ENCODE data around the gene BMPR2.

Gene BMPR2

DNA sequence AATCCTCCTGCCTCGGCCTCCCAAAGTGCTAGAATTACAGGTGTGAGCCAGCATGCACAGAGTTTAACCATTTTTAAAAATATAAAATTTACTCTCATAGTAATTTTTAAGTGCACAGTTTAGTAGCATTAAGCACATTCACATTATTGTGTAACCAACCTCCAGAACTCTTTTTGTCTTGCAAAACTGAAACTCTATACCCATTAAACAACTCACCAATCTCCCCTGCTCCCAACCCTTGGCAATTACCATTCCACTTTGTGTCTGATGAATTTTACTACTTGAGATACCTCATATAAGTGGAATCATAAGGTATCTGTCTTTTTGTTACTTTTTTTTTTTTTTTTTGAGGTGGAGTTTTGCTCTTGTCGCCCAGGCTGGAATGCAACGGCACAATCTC is 112.5 kb downstream of the BMPR2 start:
- TF ChIP-seq, protein P1, sequence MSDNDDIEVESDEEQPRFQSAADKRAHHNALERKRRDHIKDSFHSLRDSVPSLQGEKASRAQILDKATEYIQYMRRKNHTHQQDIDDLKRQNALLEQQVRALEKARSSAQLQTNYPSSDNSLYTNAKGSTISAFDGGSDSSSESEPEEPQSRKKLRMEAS (IDR thresholded peaks at IDR 0.05): no peak
- TF ChIP-seq FOXM1 (IDR thresholded peaks at IDR 0.05; ENCODE audit: borderline replicate concordance, low read depth) (no peak), TCF12 (IDR thresholded peaks at IDR 0.05; ENCODE audit: low read depth) (no peak), CEBPB (IDR thresholded peaks at IDR 0.05) (no peak), CREB1 (IDR thresholded peaks at IDR 0.05; ENCODE audit: low read depth) (no peak), YY1 (IDR thresholded peaks at IDR 0.05; ENCODE audit: low read depth) (no peak), NFIC (IDR thresholded peaks at IDR 0.05) (no peak), RAD21 (IDR thresholded peaks at IDR 0.05; ENCODE audit: low read depth) (no peak)

DNA sequence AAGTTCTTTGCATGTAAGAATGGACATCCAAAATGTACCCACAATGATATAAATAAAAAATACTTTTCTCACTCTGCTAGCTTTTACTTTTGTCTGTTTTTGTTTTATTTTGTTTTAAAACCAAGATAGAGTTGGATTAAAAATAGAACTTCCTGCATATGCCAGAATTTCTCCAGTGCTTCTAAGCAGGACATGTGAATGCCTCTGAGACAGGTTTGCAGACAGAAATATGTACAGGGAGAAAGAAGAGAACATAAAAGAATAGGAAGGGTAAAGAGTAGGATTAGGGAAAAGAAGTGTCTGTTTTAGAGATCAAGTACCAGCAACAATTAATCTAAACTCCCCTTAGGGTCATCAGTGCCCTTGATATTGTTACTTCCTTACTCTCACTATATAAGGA is 114.4 kb downstream of the BMPR2 start:
- TF ChIP-seq FOXM1 (IDR thresholded peaks at IDR 0.05; ENCODE audit: borderline replicate concordance, low read depth) (no peak), RAD21 (IDR thresholded peaks at IDR 0.05; ENCODE audit: low read depth) (no peak), NFIC (IDR thresholded peaks at IDR 0.05) (no peak), TEAD4 (IDR thresholded peaks at IDR 0.05) (no peak), EP300 (IDR thresholded peaks at IDR 0.05; ENCODE audit: borderline replicate concordance) (no peak), CREB1 (IDR thresholded peaks at IDR 0.05; ENCODE audit: low read depth) (no peak), YY1 (IDR thresholded peaks at IDR 0.05; ENCODE audit: low read depth) (no peak), TCF12 (IDR thresholded peaks at IDR 0.05; ENCODE audit: low read depth) (no peak), TAF1 (IDR thresholded peaks at IDR 0.05; ENCODE audit: low read depth) (no peak), ZBTB7A (IDR thresholded peaks at IDR 0.05; ENCODE audit: low read depth) (no peak), EGR1 (IDR thresholded peaks at IDR 0.05) (no peak), CEBPB (IDR thresholded peaks at IDR 0.05) (no peak)
- TF ChIP-seq, protein P1 (IDR thresholded peaks at IDR 0.05): no peak
- TF ChIP-seq, protein P2, sequence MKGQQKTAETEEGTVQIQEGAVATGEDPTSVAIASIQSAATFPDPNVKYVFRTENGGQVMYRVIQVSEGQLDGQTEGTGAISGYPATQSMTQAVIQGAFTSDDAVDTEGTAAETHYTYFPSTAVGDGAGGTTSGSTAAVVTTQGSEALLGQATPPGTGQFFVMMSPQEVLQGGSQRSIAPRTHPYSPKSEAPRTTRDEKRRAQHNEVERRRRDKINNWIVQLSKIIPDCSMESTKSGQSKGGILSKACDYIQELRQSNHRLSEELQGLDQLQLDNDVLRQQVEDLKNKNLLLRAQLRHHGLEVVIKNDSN (IDR thresholded peaks at IDR 0.05): no peak
- TF ChIP-seq, protein P3, sequence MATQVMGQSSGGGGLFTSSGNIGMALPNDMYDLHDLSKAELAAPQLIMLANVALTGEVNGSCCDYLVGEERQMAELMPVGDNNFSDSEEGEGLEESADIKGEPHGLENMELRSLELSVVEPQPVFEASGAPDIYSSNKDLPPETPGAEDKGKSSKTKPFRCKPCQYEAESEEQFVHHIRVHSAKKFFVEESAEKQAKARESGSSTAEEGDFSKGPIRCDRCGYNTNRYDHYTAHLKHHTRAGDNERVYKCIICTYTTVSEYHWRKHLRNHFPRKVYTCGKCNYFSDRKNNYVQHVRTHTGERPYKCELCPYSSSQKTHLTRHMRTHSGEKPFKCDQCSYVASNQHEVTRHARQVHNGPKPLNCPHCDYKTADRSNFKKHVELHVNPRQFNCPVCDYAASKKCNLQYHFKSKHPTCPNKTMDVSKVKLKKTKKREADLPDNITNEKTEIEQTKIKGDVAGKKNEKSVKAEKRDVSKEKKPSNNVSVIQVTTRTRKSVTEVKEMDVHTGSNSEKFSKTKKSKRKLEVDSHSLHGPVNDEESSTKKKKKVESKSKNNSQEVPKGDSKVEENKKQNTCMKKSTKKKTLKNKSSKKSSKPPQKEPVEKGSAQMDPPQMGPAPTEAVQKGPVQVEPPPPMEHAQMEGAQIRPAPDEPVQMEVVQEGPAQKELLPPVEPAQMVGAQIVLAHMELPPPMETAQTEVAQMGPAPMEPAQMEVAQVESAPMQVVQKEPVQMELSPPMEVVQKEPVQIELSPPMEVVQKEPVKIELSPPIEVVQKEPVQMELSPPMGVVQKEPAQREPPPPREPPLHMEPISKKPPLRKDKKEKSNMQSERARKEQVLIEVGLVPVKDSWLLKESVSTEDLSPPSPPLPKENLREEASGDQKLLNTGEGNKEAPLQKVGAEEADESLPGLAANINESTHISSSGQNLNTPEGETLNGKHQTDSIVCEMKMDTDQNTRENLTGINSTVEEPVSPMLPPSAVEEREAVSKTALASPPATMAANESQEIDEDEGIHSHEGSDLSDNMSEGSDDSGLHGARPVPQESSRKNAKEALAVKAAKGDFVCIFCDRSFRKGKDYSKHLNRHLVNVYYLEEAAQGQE (IDR thresholded peaks at IDR 0.05; ENCODE audit: low read depth): no peak

DNA sequence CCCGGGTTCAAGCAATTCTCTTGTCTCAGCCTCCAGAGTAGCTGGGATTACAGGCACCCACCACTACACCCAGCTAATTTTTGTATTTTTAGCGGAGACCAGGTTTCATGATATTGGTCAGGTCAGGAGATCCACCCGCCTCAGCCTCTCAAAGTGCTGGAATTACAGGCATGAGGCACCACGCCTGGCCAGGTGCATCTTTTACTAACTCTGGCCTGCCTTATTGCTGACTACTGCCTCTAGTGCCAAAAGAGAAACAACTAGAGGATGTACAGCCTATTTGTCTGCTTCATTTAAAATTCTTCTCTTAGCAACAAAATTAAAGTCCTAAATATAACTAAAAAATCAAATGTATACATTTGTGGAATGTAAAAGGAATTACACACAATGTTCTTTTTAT is 115.4 kb downstream of the BMPR2 start:
- TF ChIP-seq TEAD4 (IDR thresholded peaks at IDR 0.05) (no peak), RAD21 (IDR thresholded peaks at IDR 0.05; ENCODE audit: low read depth) (no peak), CEBPB (IDR thresholded peaks at IDR 0.05) (no peak), ZBTB7A (IDR thresholded peaks at IDR 0.05; ENCODE audit: low read depth) (no peak), EP300 (IDR thresholded peaks at IDR 0.05; ENCODE audit: borderline replicate concordance) (no peak), NFIC (IDR thresholded peaks at IDR 0.05) (no peak), TAF1 (IDR thresholded peaks at IDR 0.05; ENCODE audit: low read depth) (no peak), FOXM1 (IDR thresholded peaks at IDR 0.05; ENCODE audit: borderline replicate concordance, low read depth) (no peak), YY1 (IDR thresholded peaks at IDR 0.05; ENCODE audit: low read depth) (no peak), EGR1 (IDR thresholded peaks at IDR 0.05) (no peak), TCF12 (IDR thresholded peaks at IDR 0.05; ENCODE audit: low read depth) (no peak), CREB1 (IDR thresholded peaks at IDR 0.05; ENCODE audit: low read depth) (no peak)
- TF ChIP-seq, protein P1 (IDR thresholded peaks at IDR 0.05): no peak
- TF ChIP-seq, protein P3 (IDR thresholded peaks at IDR 0.05; ENCODE audit: low read depth): no peak
- TF ChIP-seq, protein P2 (IDR thresholded peaks at IDR 0.05): no peak

DNA sequence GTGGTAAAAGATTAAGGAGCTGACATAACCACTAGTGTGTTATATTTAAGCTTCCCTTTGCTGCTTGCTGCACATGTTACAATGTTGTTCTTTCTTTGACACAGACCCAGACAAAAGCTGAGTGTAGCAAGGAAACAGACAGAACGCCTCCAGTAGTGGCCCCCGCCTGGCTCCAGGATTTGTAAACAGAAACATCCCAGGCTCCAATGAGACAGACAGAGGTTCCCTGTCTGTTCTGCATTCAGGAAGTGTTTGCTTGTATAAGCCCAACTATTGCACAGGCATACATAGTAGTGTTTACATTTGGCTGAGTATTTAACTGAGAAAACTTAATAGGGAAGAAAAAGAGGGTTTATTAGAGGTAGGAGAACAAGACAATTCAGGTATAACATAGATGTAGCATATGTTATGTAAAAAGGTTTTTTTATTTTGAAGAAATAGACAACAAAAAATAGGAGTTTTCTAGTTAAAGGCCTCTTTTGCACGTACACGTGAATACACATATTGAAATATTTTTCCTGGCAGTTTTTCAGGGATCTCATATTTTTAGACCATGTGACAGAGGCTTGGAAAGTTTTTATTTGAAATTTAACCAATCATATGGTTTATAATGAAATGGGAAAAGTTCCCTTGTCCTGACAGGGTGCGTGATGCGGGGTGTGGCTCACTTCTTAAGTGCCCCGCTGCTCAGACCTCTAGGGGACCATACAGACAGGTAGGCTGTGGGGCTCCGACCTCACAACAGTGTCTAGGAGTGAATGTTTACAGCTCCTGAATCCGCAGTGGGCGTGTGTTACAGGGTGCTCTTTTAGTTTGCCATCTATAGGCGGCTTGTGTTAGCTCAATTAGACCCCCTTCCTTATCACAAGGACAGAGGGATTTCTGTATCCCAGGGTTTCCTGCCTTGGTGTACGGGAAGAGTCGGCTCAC is 118.4 kb downstream of the BMPR2 start:
- no peak for TF ChIP-seq RAD21 (IDR thresholded peaks at IDR 0.05; ENCODE audit: low read depth)
- no peak for TF ChIP-seq NFIC (IDR thresholded peaks at IDR 0.05)
- TF ChIP-seq, protein P3 (IDR thresholded peaks at IDR 0.05; ENCODE audit: low read depth): no peak
- no peak for TF ChIP-seq TAF1 (IDR thresholded peaks at IDR 0.05; ENCODE audit: low read depth)
- no peak for TF ChIP-seq CREB1 (IDR thresholded peaks at IDR 0.05; ENCODE audit: low read depth)

Measured in Ishikawa (cell line).